ENCODE data around the gene PPP1R14D.
A peak's percentile ranks its signal among the peaks of the same experiment; 100 is the strongest.

The PPP1R14D gene

GRCh38 chr15:40796512-40796911 lies 32.0 kb downstream of the PPP1R14D start:
- no peak for TF ChIP-seq CTCF (IDR thresholded peaks at IDR 0.05; ENCODE audit: insufficient read depth, low read depth, low read length, missing control alignments)
- H3K4me3 ChIP-seq (ENCODE audit: low read depth, low read length) = no peak overlapping the region
- DNase-seq (ENCODE audit: low read depth) = no peak

GRCh38 chr15:40796041-40796440 lies 32.5 kb downstream of the PPP1R14D start:
- no peak for TF ChIP-seq CTCF (IDR thresholded peaks at IDR 0.05; ENCODE audit: insufficient read depth, low read depth, low read length, missing control alignments)
- H3K4me3 ChIP-seq (ENCODE audit: low read depth, low read length) = no peak overlapping the region
- no peak for DNase-seq (ENCODE audit: low read depth)

- no peak for TF ChIP-seq CTCF (IDR thresholded peaks at IDR 0.05; ENCODE audit: insufficient read depth, low read depth, low read length, missing control alignments)
- no peak overlapping the region for H3K4me3 ChIP-seq (ENCODE audit: low read depth, low read length)
- DNase-seq (ENCODE audit: low read depth) = peak; percentile 24
These were observed 35.1 kb downstream of the PPP1R14D start for GRCh38 chr15:40793216-40793989.

- no peak overlapping the region for H3K4me3 ChIP-seq (ENCODE audit: low read depth, low read length)
- DNase-seq (ENCODE audit: low read depth) = no peak
- no peak for TF ChIP-seq CTCF (IDR thresholded peaks at IDR 0.05; ENCODE audit: insufficient read depth, low read depth, low read length, missing control alignments)
These were observed 36.1 kb downstream of the PPP1R14D start for GRCh38 chr15:40792394-40792793.

GRCh38 chr15:40790718-40791117 lies 37.8 kb downstream of the PPP1R14D start:
- no peak overlapping the region for H3K4me3 ChIP-seq (ENCODE audit: low read depth, low read length)
- DNase-seq (ENCODE audit: low read depth) = no peak
- no peak for TF ChIP-seq CTCF (IDR thresholded peaks at IDR 0.05; ENCODE audit: insufficient read depth, low read depth, low read length, missing control alignments)

- no peak overlapping the region for H3K4me3 ChIP-seq (ENCODE audit: low read depth, low read length)
- DNase-seq (ENCODE audit: low read depth) = no peak
- no peak for TF ChIP-seq CTCF (IDR thresholded peaks at IDR 0.05; ENCODE audit: insufficient read depth, low read depth, low read length, missing control alignments)
These were observed 38.5 kb downstream of the PPP1R14D start for GRCh38 chr15:40789999-40790398.

- H3K4me3 ChIP-seq (ENCODE audit: low read depth, low read length) = no peak overlapping the region
- no peak for TF ChIP-seq CTCF (IDR thresholded peaks at IDR 0.05; ENCODE audit: insufficient read depth, low read depth, low read length, missing control alignments)
- no peak for DNase-seq (ENCODE audit: low read depth)
These were observed 39.4 kb downstream of the PPP1R14D start for GRCh38 chr15:40789119-40789518.

Data from GM12865 (cell line).